Tibial nerve (tissue), 4 donors: Measurements from ENCODE around the gene SLCO1B1. TPM values are rescaled to one million over a fixed set of nuclear protein-coding genes. Genes with fewer than 3 reads are reported as not detected.
"Not testable (repeated sequence)": the region's sequence is repeated elsewhere in the genome, so short reads cannot be mapped to it uniquely, and the experiment has no call there.

Source experiments
- DNase-seq, 2 donors: peaks; one replicate each; pipeline ENCODE4 v3.0.0-alpha.2; 2019; ENCODE audit warnings: low spot score in 2 of 2
- H3K27ac ChIP-seq, 4 donors: fragments of 200-600 bp; sonication (generic) in 3 of 4; one replicate each; pipeline ENCODE4 v1.5.1; 2017 to 2019; ENCODE audit warnings: mild to moderate bottlenecking in 1 of 4
- H3K27me3 ChIP-seq, 2 donors: fragments of 200-600 bp; sonication (generic) in 1 of 2; one replicate each; pipeline versions ENCODE4 v1.5.1 to v1.6.0; 2017 to 2019
- H3K36me3 ChIP-seq, 3 donors: fragments of 200-600 bp; sonication (generic); one replicate each; pipeline ENCODE4 v1.5.1; 2018 to 2019
- H3K4me1 ChIP-seq, 4 donors: fragments of 200-600 bp; sonication (generic) in 3 of 4; one replicate each; pipeline ENCODE4 v1.5.1; 2017 to 2019
- H3K4me3 ChIP-seq, 4 donors: fragments of 200-600 bp; sonication (generic) in 3 of 4; one replicate each; pipeline ENCODE4 v1.5.1; 2017 to 2019; ENCODE audit warnings: mild to moderate bottlenecking in 1 of 4, moderate library complexity in 1 of 4
- H3K9me3 ChIP-seq, 4 donors: fragments of 200-600 bp; sonication (generic) in 3 of 4; one replicate each; pipeline ENCODE4 v1.5.1; 2017 to 2019
- EP300 ChIP-seq, 2 donors: sonication (generic); formaldehyde crosslinking; IDR thresholded peaks; one replicate each; pipeline ENCODE4 v1.6.1; 2017; ENCODE audit warnings: antibody characterized with exemption in 2 of 2, mild to moderate bottlenecking in 1 of 2
- POLR2A ChIP-seq, 2 donors: fragments of 450-650 bp; IDR thresholded peaks; one replicate each; pipeline ENCODE4 v1.6.1; 2017; ENCODE audit warnings: antibody characterized with exemption in 2 of 2, mild to moderate bottlenecking in 2 of 2, moderate library complexity in 2 of 2
- WGBS, 2 donors: methylation state at CpG; one replicate each; pipeline ENCODE4 v1.1.5; 2018; 5-methylcytosine and 5-hydroxymethylcytosine counted together
- total RNA-seq, 4 donors: library from RNA; depleted of rRNA; stranded (reverse); fragments of >200 nt; gene quantifications; one replicate each; pipeline ENCODE4 v1.1.0, GENCODE V29; 2016
- TF ChIP-seq, protein P1 (sequence below), 5 experiments: fragments of 200-600 bp in 3 of 5; fragments of 450-650 bp in 2 of 5; sonication (generic) in 3 of 5; IDR thresholded peaks; one replicate each; pipeline ENCODE4 v1.5.1; 2016 to 2019; ENCODE audit warnings: antibody characterized with exemption in 5 of 5, mild to moderate bottlenecking in 3 of 5, moderate library complexity in 2 of 5

Gene SLCO1B1
- total RNA-seq, 4 donors from 2014 or later, result 0.78 TPM; not detected in 3

DNA sequence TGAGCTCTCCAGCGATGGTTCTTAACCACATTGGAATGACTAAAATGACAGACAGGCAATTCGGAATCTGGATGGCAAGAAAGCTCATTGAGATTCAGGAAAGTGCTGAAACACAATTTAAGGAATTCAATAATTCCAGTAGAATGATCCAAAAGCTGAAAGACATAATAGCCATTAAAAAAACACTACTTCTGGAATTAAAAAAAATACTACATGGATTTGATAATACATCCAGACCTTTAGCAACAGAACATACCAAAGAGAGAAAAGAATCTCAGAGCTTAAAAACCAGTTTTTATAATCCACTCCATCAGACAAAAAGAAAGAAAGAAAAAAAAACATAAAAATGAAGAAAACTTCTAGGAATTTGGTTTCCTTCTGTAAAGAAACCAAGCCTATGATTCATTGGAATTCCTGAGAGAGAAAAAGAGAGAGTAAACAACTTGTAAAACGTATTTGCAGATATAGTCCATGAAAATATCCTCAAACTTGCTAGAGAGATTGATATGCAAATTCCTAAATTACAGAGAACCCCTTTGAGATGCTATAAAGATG, 52.8 kb downstream of the SLCO1B1 start:
- 34 to 48% methylated on average over 3 of the region's 3 CpGs for WGBS, 2 donors
- no peaks in the 10 kb centered on the region for H3K9me3 ChIP-seq

DNA sequence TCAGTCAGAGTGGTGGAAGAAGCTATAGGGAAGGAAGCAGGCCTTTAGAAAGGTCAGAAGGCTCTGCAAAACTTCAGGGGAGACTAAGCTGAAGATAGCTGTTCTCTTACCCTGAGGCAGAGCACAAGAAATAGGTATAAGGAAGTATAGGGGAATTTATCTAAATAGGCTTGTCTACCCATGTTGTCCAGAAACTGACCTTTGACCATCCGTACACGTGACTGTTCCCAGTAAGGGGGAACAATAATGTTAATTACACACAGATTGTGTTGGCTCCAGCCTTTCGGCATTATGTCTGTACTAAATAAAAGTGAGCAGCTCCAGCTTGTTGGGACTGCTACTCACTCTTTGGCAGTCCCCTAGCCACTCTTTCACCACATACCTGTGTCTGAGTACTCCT, 59.0 kb downstream of the SLCO1B1 start:
- DNase-seq, result no peak
- TF ChIP-seq, protein P1, sequence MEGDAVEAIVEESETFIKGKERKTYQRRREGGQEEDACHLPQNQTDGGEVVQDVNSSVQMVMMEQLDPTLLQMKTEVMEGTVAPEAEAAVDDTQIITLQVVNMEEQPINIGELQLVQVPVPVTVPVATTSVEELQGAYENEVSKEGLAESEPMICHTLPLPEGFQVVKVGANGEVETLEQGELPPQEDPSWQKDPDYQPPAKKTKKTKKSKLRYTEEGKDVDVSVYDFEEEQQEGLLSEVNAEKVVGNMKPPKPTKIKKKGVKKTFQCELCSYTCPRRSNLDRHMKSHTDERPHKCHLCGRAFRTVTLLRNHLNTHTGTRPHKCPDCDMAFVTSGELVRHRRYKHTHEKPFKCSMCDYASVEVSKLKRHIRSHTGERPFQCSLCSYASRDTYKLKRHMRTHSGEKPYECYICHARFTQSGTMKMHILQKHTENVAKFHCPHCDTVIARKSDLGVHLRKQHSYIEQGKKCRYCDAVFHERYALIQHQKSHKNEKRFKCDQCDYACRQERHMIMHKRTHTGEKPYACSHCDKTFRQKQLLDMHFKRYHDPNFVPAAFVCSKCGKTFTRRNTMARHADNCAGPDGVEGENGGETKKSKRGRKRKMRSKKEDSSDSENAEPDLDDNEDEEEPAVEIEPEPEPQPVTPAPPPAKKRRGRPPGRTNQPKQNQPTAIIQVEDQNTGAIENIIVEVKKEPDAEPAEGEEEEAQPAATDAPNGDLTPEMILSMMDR (IDR thresholded peaks at IDR 0.05), result no peak
- H3K36me3 ChIP-seq, result no peaks in the 10 kb centered on the region
- H3K27ac ChIP-seq, result no peak overlapping the region
- H3K4me1 ChIP-seq, result no peaks in the 10 kb centered on the region
- no peak overlapping the region for H3K4me3 ChIP-seq
- H3K9me3 ChIP-seq, result peaks cover 0 to 9% (median 0%) of the 10 kb centered on the region in 4 donors
- no peaks in the 10 kb centered on the region for H3K27me3 ChIP-seq
- 56 to 58% methylated on average over 3 of the region's 3 CpGs for WGBS, 2 donors

More for the DNA sequence above, 52.8 kb downstream of the SLCO1B1 start:
- no peaks in the 10 kb centered on the region for H3K36me3 ChIP-seq
- no peaks in the 10 kb centered on the region for H3K27me3 ChIP-seq
- no peaks in the 10 kb centered on the region for H3K4me1 ChIP-seq
- no peak overlapping the region for H3K27ac ChIP-seq
- no peak for TF ChIP-seq EP300 (IDR thresholded peaks at IDR 0.05)
- TF ChIP-seq, protein P1 (IDR thresholded peaks at IDR 0.05), result no peak
- TF ChIP-seq POLR2A (IDR thresholded peaks at IDR 0.05), result no peak
- no peak for DNase-seq
- H3K4me3 ChIP-seq, result no peak overlapping the region

DNA sequence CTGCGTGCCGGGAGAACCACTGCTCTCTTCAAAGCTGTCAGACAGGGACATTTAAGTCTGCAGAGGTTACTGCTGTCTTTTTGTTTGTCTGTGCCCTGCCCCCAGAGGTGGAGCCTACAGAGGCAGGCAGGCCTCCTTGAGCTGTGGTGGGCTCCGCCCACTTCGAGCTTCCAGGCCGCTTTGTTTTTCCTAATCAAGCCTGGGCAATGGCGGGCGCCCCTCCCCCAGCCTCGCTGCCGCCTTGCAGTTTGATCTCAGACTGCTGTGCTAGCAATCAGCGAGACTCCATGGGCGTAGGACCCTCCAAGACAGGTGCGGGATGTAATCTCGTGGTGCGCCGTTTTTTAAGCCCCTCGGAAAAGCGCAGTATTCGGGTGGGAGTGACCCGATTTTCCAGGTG, 83.4 kb downstream of the SLCO1B1 start:
- H3K9me3 ChIP-seq, H3K27ac ChIP-seq, H3K36me3 ChIP-seq, DNase-seq, H3K27me3 ChIP-seq, H3K4me3 ChIP-seq, H3K4me1 ChIP-seq: not testable (repeated sequence)
- WGBS, 2 donors, result 94 to 97% methylated on average over 10 to 19 of the region's 19 CpGs

DNA sequence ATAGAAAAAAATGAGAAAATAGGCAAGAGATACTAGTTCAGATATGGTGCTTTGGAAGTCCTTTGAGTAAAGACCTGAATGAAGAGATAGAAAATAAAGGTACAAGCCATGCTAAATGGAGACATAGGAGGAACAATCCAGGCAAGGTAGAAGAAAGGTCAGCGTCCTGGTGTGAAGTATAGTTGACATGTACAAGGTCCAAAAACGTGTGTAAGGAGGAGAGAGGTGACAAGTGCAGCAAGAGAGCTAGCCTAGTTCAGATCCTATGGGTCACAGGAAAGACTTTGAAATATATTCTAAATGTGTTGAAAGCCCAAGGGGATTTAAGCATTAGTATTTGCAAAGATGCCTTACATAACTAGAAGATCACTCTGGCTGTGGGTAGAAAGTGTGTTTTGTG, 88.2 kb downstream of the SLCO1B1 start:
- DNase-seq, result no peak
- Histone ChIP-seq H3K4me1 (no peaks in the 10 kb centered on the region), H3K27me3 (no peaks in the 10 kb centered on the region), H3K36me3 (no peaks in the 10 kb centered on the region), H3K9me3 (no peaks in the 10 kb centered on the region), H3K4me3 (no peak overlapping the region), H3K27ac (no peak overlapping the region)
- WGBS, 2 donors, result 49 to 61% methylated on average over 2 of the region's 2 CpGs
- no peak for TF ChIP-seq EP300 (IDR thresholded peaks at IDR 0.05)
- no peak for TF ChIP-seq POLR2A (IDR thresholded peaks at IDR 0.05)
- TF ChIP-seq, protein P1 (IDR thresholded peaks at IDR 0.05), result no peak

DNA sequence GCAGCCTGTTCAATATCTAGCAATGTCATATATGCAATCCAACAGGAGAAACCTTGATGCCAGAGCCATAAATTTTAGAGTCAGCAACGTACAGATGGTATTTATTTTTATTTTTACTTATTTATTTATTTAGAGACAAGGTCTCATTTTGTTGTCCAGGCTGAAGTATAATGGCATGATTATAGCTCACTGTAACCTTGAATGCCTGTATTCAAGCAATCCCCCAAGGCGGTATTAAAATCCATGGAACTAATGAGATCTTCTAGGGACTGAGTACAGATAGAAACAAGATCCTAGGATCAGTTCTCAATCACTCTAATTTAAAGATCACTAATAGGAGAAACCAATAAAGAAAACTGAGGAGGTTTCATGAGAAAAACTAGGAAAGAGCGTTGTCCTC, 89.3 kb downstream of the SLCO1B1 start:
- Histone ChIP-seq H3K4me1 (no peaks in the 10 kb centered on the region), H3K27me3 (no peaks in the 10 kb centered on the region), H3K27ac (no peak overlapping the region), H3K9me3 (no peaks in the 10 kb centered on the region), H3K4me3 (no peak overlapping the region), H3K36me3 (no peaks in the 10 kb centered on the region)
- 40 to 49% methylated on average over 3 of the region's 3 CpGs for WGBS, 2 donors
- DNase-seq, result no peak
- TF ChIP-seq, protein P1 (IDR thresholded peaks at IDR 0.05), result no peak
- TF ChIP-seq EP300 (IDR thresholded peaks at IDR 0.05), result no peak
- no peak for TF ChIP-seq POLR2A (IDR thresholded peaks at IDR 0.05)

DNA sequence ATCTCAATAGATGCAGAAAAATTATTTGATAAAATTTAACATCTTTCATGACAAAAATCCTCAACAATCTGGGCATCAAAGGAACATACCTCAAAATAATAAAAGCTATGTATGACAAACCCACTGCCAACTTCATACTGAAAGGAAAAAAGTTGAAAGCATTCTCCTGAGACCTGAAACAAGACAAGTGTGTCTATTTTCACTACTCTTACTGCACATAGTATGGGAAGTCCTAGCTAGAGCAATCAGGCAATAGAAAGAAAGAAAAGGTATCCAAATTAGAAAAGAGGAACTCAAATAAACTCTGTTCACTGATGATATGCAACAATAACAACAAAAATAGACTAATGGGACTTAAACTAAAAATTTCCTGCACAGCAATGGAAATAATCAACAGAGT, 90.1 kb downstream of the SLCO1B1 start:
- no peak for DNase-seq
- H3K9me3 ChIP-seq, result no peaks in the 10 kb centered on the region
- no peaks in the 10 kb centered on the region for H3K27me3 ChIP-seq
- H3K4me1 ChIP-seq, result no peaks in the 10 kb centered on the region
- no peak overlapping the region for H3K27ac ChIP-seq
- no peaks in the 10 kb centered on the region for H3K36me3 ChIP-seq
- no peak overlapping the region for H3K4me3 ChIP-seq
- no peak for TF ChIP-seq EP300 (IDR thresholded peaks at IDR 0.05)
- no peak for TF ChIP-seq POLR2A (IDR thresholded peaks at IDR 0.05)
